Measurements from ENCODE around the gene PPTC7.
"Not testable (repeated sequence)": the region's sequence is repeated elsewhere in the genome, so short reads cannot be mapped to it uniquely, and the experiment has no call there.

PPTC7 gene

GRCh38 chr12:110534811-110535210 is 48.3 kb downstream of the PPTC7 start:
- no peak for DNase-seq (ENCODE audit: low read depth)

- no peak for DNase-seq (ENCODE audit: low read depth)
These were observed 49.5 kb downstream of the PPTC7 start for GRCh38 chr12:110533607-110534006.

GRCh38 chr12:110532644-110533043 is 50.5 kb downstream of the PPTC7 start:
- DNase-seq (ENCODE audit: low read depth), result no peak

GRCh38 chr12:110531741-110532333 is 51.3 kb downstream of the PPTC7 start:
- no peak for DNase-seq (ENCODE audit: low read depth)

- no peak for DNase-seq (ENCODE audit: low read depth)
These were observed 52.6 kb downstream of the PPTC7 start for GRCh38 chr12:110530511-110530910.

GRCh38 chr12:110528277-110528839 is 54.8 kb downstream of the PPTC7 start:
- no peak for DNase-seq (ENCODE audit: low read depth)

- not testable (repeated sequence) for DNase-seq (ENCODE audit: low read depth)
These were observed 62.0 kb downstream of the PPTC7 start for GRCh38 chr12:110520876-110521712.

GRCh38 chr12:110518014-110518413 is 65.1 kb downstream of the PPTC7 start:
- DNase-seq (ENCODE audit: low read depth), result not testable (repeated sequence)

GRCh38 chr12:110516995-110517394 is 66.1 kb downstream of the PPTC7 start:
- no peak for DNase-seq (ENCODE audit: low read depth)

- no peak for DNase-seq (ENCODE audit: low read depth)
These were observed 68.8 kb downstream of the PPTC7 start for GRCh38 chr12:110514363-110514762.

- DNase-seq (ENCODE audit: low read depth), result no peak
These were observed 69.3 kb downstream of the PPTC7 start for GRCh38 chr12:110513842-110514241.

- DNase-seq (ENCODE audit: low read depth), result no peak
These were observed 75.0 kb downstream of the PPTC7 start for GRCh38 chr12:110508071-110508586.

- no peak for DNase-seq (ENCODE audit: low read depth)
These were observed 77.8 kb downstream of the PPTC7 start for GRCh38 chr12:110505332-110505731.

- no peak for DNase-seq (ENCODE audit: low read depth)
These were observed 79.7 kb downstream of the PPTC7 start for GRCh38 chr12:110503432-110503831.

GRCh38 chr12:110501752-110502738 is 81.1 kb downstream of the PPTC7 start, which contains the start of the genes RAD9B and VPS29:
Gene RAD9B (plus strand): TSS chr12:110502331. CDS start chr12:110502338, 7 bp downstream.
Gene VPS29 (minus strand): TSS chr12:110502111. CDS start chr12:110502051, 60 bp downstream.
- DNase-seq (ENCODE audit: low read depth), result peak; percentile 98

- DNase-seq (ENCODE audit: low read depth), result no peak
These were observed 81.7 kb downstream of the PPTC7 start for GRCh38 chr12:110501399-110501751.

GRCh38 chr12:110498984-110499706 is 84.0 kb downstream of the PPTC7 start:
- no peak for DNase-seq (ENCODE audit: low read depth)
